Measurements from ENCODE around the gene FES.

The FES gene

GRCh38 chr15:90915808-90916440 is 31.6 kb downstream of the FES start:
- peak; percentile 98 for DNase-seq (ENCODE audit: low read depth)
- TF ChIP-seq MYC (IDR thresholded peaks at IDR 0.05; ENCODE audit: low read depth, low read length) (peak; percentile 90), POLR2A (IDR thresholded peaks at IDR 0.05; ENCODE audit: extremely low read depth, insufficient read length) (no peak), MAX (IDR thresholded peaks at IDR 0.05; ENCODE audit: low read depth, low read length) (peak; percentile 89), CTCF (IDR thresholded peaks at IDR 0.05; ENCODE audit: low read depth, low read length) (no peak)
- H3K4me3 ChIP-seq (ENCODE audit: low read depth, low read length) = no peak overlapping the region

GRCh38 chr15:90916461-90916860 is 32.2 kb downstream of the FES start:
- TF ChIP-seq MAX (IDR thresholded peaks at IDR 0.05; ENCODE audit: low read depth, low read length) (no peak), CTCF (IDR thresholded peaks at IDR 0.05; ENCODE audit: low read depth, low read length) (no peak), MYC (IDR thresholded peaks at IDR 0.05; ENCODE audit: low read depth, low read length) (no peak), POLR2A (IDR thresholded peaks at IDR 0.05; ENCODE audit: extremely low read depth, insufficient read length) (no peak)
- no peak overlapping the region for H3K4me3 ChIP-seq (ENCODE audit: low read depth, low read length)
- DNase-seq (ENCODE audit: low read depth) = no peak

- TF ChIP-seq POLR2A (IDR thresholded peaks at IDR 0.05; ENCODE audit: extremely low read depth, insufficient read length) (no peak), CTCF (IDR thresholded peaks at IDR 0.05; ENCODE audit: low read depth, low read length) (no peak), MYC (IDR thresholded peaks at IDR 0.05; ENCODE audit: low read depth, low read length) (no peak), MAX (IDR thresholded peaks at IDR 0.05; ENCODE audit: low read depth, low read length) (no peak)
- no peak for DNase-seq (ENCODE audit: low read depth)
Observed at GRCh38 chr15:90917569-90917968, 33.3 kb downstream of the FES start.

GRCh38 chr15:90918034-90918788 is 33.9 kb downstream of the FES start:
- TF ChIP-seq MAX (IDR thresholded peaks at IDR 0.05; ENCODE audit: low read depth, low read length) = no peak
- no peak for TF ChIP-seq MYC (IDR thresholded peaks at IDR 0.05; ENCODE audit: low read depth, low read length)
- no peak for TF ChIP-seq POLR2A (IDR thresholded peaks at IDR 0.05; ENCODE audit: extremely low read depth, insufficient read length)
- TF ChIP-seq CTCF (IDR thresholded peaks at IDR 0.05; ENCODE audit: low read depth, low read length) = no peak
- no peak overlapping the region for H3K4me3 ChIP-seq (ENCODE audit: low read depth, low read length)
- no peak for DNase-seq (ENCODE audit: low read depth)

More at GRCh38 chr15:90917569-90917968, 33.3 kb downstream of the FES start:
- no peak overlapping the region for H3K4me3 ChIP-seq (ENCODE audit: low read depth, low read length)

- H3K4me3 ChIP-seq (ENCODE audit: low read depth, low read length) = no peak overlapping the region
Observed at GRCh38 chr15:90918835-90919234, 34.5 kb downstream of the FES start.

More at GRCh38 chr15:90918835-90919234, 34.5 kb downstream of the FES start:
- DNase-seq (ENCODE audit: low read depth) = no peak
- TF ChIP-seq POLR2A (IDR thresholded peaks at IDR 0.05; ENCODE audit: extremely low read depth, insufficient read length) = no peak
- no peak for TF ChIP-seq MYC (IDR thresholded peaks at IDR 0.05; ENCODE audit: low read depth, low read length)
- TF ChIP-seq MAX (IDR thresholded peaks at IDR 0.05; ENCODE audit: low read depth, low read length) = no peak
- TF ChIP-seq CTCF (IDR thresholded peaks at IDR 0.05; ENCODE audit: low read depth, low read length) = no peak

All from NB4 (cell line).